GM06990 (cell line): Measurements from ENCODE around the gene SOWAHA.

Source experiments
- DNase-seq: peaks from one replicate; pipeline ENCODE4 v3.0.0-alpha.2; 2011; ENCODE audit not compliant: insufficient read length; ENCODE audit errors: extremely low read depth
- H3K27me3 ChIP-seq: replicated peaks from 2 replicates; pipeline ENCODE4 v1.6.0; 2011; ENCODE audit warnings: low read length; ENCODE audit not compliant: control insufficient read depth, insufficient read depth
- H3K36me3 ChIP-seq: 2 replicates; pipeline ENCODE4 v1.5.1; 2011; ENCODE audit warnings: low read length; ENCODE audit not compliant: control insufficient read depth, insufficient read depth
- H3K4me3 ChIP-seq: replicated peaks from 2 replicates; pipeline ENCODE4 v1.5.1; 2011; ENCODE audit warnings: low read depth, mild to moderate bottlenecking, control low read depth, low read length
- TF ChIP-seq, protein P1 (sequence below): IDR thresholded peaks from 2 replicates; pipeline ENCODE4 v1.5.1; 2011; ENCODE audit warnings: low read length, control low read depth, mild to moderate bottlenecking, inconsistent platforms; ENCODE audit not compliant: insufficient read depth, poor library complexity, severe bottlenecking

The SOWAHA gene

GRCh38 chr5:132838516-132839282 lies 25.6 kb downstream of the SOWAHA start:
- TF ChIP-seq, protein P1, sequence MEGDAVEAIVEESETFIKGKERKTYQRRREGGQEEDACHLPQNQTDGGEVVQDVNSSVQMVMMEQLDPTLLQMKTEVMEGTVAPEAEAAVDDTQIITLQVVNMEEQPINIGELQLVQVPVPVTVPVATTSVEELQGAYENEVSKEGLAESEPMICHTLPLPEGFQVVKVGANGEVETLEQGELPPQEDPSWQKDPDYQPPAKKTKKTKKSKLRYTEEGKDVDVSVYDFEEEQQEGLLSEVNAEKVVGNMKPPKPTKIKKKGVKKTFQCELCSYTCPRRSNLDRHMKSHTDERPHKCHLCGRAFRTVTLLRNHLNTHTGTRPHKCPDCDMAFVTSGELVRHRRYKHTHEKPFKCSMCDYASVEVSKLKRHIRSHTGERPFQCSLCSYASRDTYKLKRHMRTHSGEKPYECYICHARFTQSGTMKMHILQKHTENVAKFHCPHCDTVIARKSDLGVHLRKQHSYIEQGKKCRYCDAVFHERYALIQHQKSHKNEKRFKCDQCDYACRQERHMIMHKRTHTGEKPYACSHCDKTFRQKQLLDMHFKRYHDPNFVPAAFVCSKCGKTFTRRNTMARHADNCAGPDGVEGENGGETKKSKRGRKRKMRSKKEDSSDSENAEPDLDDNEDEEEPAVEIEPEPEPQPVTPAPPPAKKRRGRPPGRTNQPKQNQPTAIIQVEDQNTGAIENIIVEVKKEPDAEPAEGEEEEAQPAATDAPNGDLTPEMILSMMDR: no peak
- DNase-seq: no peak
- Histone ChIP-seq H3K27me3 (no peaks in the 10 kb centered on the region), H3K36me3 (no peaks in the 10 kb centered on the region), H3K4me3 (no peak overlapping the region)

- TF ChIP-seq, protein P1: no peak
- Histone ChIP-seq H3K27me3 (no peaks in the 10 kb centered on the region), H3K36me3 (no peaks in the 10 kb centered on the region), H3K4me3 (no peak overlapping the region)
- DNase-seq: no peak
Measured at GRCh38 chr5:132839426-132840301, 26.6 kb downstream of the SOWAHA start.

DNA sequence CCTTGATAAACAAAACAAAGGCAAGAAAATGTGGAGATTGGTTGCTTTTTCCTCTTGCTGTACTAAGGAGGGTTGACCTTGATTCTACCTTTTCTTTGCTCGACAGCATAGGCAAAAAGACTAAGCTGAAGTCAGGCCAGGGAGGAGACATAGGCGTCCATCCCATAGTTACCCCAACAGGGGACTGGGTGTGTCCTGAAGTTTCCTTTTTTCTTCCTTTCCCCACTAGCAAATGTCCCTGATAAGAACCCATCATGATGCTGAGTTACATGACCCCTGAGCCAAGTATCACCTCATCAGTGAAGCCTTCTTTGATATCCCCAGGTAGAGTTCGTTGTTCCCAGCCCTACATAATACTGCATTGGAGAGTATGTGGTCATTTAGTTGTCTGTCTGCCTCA lies 27.2 kb downstream of the SOWAHA start:
- DNase-seq: no peak
- TF ChIP-seq, protein P1: no peak
- no peak overlapping the region for H3K4me3 ChIP-seq
- no peaks in the 10 kb centered on the region for H3K36me3 ChIP-seq
- no peaks in the 10 kb centered on the region for H3K27me3 ChIP-seq

DNA sequence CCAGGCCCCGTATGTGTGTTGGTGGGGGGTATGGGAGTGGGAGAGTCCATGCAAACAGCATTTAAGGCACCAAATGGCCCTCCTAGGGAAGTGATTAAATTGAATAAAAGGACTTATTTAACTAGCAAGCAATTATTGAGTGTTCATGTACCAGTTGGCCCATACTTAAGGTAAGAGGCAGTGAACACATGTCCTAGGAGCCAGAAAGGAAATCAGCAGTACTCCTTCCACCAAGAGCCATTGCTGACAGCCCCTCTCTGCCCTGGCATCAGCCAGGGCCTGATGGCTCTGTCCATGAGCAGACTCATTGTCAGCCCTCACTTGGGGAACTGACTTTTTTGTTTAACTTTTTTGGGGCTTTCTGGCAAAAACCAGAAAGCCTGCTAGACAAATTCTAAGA lies 27.8 kb downstream of the SOWAHA start:
- DNase-seq: no peak
- Histone ChIP-seq H3K27me3 (no peaks in the 10 kb centered on the region), H3K36me3 (no peaks in the 10 kb centered on the region), H3K4me3 (no peak overlapping the region)
- TF ChIP-seq, protein P1: no peak

DNA sequence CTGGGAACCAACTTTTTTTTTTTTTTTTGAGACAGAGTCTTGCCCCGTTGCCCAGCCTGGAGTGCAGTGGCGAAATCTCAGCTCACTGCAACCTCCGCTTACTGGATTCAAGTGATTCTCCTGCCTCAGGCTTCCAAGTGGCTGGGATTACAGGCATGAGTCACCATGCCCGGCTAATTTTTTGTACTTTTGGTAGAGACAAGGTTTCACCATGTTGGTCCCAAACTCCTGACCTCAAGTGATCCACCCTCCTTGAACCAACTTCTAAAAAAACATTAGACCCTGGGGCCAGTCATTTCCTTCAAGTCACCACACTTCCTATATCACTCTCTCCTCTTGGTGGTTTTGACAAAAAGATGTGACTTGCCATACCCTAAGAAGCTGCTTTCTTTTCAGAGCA lies 28.2 kb downstream of the SOWAHA start:
- H3K36me3 ChIP-seq: no peaks in the 10 kb centered on the region
- TF ChIP-seq, protein P1: no peak
- DNase-seq: no peak

More for the DNA sequence above, 28.2 kb downstream of the SOWAHA start:
- Histone ChIP-seq H3K4me3 (no peak overlapping the region), H3K27me3 (no peaks in the 10 kb centered on the region)
